GM19023 (cell line): ENCODE measurements around the gene PYDC1.
"Not testable (repeated sequence)": the region's sequence is repeated elsewhere in the genome, so short reads cannot be mapped to it uniquely, and the experiment has no call there.

ENCODE experiments used
- ATAC-seq: cut with Tn5 transposase; IDR thresholded peaks from one replicate; pipeline ENCODE4 v1.9.1; 2021; ENCODE audit warnings: mild to moderate bottlenecking, moderate library complexity; ENCODE audit not compliant: unreplicated experiment

The PYDC1 gene

DNA sequence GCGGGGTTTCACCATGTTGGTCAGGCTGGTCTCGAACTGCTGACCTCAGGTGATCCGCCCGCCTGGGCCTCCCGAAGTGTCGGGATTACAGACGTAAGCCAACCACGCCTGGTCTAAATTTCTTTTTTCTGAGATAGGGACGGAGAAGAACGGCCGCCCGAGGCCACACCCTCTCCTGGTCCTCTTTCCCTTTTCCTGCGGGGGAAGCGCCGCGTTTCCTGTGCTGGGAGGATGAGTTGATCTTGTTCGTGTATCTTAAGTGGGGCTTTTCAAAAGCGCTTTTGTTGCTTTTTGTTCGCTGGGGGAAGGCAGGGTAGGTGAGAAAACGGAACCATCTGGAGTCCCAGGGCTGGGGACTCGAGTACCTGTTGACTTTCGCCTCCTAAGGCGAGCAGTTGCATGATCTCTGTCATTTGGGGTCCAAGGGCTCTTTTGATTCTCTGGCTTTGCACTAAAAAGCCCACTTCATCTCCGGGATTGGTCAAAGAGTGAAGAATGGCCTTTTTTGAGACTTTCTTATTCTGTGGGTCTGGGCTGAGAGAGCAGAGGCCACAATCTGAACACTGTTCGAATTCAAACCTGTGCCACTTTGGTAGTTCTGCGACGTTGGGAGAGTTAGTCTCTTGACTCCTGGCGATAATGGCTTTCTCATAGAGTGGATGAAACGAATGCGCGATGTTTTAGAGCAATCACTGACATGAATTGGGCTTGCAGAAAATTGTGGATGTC is 35.7 kb downstream of the PYDC1 start:
- no peak for ATAC-seq

DNA sequence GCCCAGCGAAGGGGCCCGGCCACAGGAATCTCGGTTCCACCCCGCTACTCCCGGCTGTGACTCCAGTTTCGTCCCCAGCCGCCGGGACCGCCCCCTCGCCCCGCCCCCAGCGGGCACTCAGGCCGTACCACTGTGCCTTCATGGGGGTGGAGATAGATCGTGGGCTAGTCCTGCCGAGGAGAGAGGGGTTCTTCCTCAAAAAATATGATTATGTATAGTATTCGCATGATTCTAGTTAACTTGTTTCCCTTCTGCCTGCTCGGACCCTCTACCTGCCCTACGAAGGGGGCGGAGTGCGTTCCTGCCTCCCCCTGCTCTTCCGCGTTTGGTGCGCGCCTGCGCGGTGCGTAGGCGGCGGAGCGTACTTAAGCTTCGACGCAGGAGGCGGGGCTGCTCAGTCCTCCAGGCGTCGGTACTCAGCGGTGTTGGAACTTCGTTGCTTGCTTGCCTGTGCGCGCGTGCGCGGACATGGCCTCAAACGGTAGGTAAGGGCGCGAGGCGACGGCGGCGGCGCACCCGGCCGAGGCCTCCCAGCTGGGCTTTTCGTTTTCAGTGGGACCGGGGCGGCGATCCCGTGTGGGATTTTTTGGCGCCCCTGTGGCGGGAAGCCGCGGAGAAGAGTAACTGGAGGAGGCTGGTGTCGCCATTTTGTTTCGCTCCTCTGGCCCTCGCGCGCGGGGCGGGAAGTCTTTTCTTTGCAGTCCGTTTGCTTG is 37.0 kb downstream of the PYDC1 start, which contains the start of gene FUS:
TSS of gene FUS (plus strand) at position 393 of the 713 bp plus-strand sequence. CDS start at position 469, 76 bp downstream.
- peak; percentile 59 for ATAC-seq

DNA sequence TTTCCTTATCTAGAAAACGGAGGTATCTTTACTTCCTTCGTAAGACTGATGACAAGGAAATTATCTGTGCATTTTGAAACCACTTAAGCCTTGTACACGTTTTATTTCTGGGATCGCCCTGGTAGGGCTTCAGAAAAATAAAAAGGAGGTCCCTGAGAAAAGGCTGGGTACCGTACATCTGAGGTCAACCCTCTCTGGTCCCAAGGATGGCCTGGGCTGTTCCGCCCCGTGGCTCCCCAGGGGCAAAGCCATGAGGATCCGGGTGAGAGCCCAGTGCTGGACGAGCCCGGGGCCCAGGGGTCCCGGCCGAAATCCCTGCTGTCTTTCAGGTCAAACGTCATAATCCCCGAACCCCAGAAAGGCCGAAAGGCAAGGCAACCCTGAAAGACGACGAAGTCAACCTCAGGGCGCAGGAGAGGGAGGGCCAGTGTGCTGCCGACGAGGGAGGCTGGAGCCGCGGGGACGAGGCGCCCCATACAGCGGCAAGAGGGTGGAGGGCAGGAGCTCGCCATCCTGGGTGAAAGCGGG is 37.7 kb downstream of the PYDC1 start:
- ATAC-seq = peak; percentile 0

DNA sequence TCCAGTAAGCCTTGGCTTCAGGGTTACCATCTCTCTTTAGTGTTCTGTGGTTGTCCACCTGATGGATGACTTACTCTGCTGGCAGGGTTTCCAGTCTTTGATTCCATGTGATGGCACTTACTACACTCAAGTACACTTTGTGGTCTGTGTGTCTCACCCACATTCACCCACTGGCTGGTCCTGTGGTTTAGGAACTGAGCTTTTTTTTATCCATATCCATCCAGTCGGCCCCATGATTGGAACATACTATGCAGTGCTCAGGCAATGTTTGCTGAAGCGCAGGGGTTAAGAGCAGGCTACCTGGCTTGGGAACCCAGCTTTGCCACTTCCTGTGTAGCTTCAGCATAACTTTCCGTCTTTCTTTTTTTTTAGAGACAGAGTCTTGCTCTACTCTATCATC is 39.8 kb downstream of the PYDC1 start:
- ATAC-seq = no peak

DNA sequence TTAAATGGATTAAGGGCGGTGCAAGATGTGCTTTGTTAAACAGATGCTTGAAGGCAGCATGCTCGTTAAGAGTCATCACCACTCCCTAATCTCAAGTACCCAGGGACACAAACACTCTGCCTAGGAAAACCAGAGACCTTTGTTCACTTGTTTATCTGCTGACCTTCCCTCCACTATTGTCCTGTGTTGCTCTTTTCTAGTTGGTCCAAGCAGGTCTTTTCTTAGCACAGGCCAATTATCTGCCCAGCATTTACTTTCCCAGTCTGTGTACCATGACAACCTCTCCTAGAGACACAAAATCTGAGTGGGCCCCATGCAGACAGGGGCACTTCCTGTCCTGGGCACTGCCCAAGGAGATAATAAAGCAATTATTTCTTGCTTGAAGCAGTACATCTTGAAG is 46.9 kb downstream of the PYDC1 start:
- ATAC-seq = not testable (repeated sequence)

DNA sequence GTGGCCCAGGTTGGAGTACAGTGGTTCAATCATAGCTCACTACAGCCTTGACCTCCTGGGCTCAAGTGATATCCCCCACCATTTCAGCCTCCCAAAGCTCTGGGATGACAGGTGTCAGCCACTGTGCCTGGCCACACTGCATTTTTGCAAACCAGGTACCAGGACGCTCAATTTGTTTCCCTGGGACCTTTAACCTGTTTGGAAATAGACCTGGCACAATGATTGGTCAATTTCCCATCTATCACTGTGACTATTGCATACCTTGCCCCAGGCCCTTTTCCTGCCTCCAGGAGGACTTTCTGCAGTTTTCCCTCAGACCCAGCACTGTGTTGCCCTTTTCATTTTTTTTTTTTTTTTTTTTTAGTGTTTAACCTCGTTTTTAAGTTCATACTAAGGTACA is 48.1 kb downstream of the PYDC1 start:
- no peak for ATAC-seq

DNA sequence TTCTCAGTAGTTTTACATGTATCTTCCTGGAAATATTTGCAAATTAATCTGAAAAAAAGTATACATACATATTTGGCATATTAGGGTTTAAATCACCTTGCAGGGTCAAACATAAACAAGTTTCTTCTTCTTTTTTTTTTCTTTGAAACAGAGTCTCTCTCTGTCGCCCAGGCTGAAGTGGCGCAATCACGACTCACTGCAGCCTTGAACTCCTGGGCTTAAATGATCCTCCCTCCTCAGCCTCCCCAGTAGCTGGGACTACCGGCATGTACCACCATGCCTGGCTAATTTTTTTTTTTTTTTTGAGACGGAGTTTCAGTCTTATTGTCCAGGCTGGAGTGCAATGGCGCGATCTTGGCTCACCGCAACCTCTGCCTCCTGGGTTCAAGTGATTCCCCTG is 49.6 kb downstream of the PYDC1 start:
- no peak for ATAC-seq
